CD4-positive, alpha-beta T cell (primary cell): Measurements from ENCODE around the gene CARM1. TPM values are rescaled to one million over a fixed set of nuclear protein-coding genes. Genes with fewer than 3 reads are reported as not detected.

Experiments used
- ATAC-seq: fragments of 200-7000 bp; cut with Tn5 transposase; one replicate; pipeline ENCODE4 v1.10.0; 2022; ENCODE audit warnings: mild to moderate bottlenecking; ENCODE audit not compliant: poor library complexity
- CTCF ChIA-PET: fragments of 350-600 bp; sonication (Branson Sonifier 250); formaldehyde crosslinking; loops from one replicate; lab custom pipeline; 2021; ENCODE audit warnings: antibody characterized with exemption, inconsistent platforms; lab: Charles Lee
- POLR2A ChIA-PET: fragments of 350-600 bp; sonication (Branson Sonifier 250); formaldehyde crosslinking; loops from one replicate; lab custom pipeline; 2021; ENCODE audit warnings: antibody characterized with exemption, inconsistent platforms; lab: Charles Lee
- DNase-seq, 14 experiments: peaks; one replicate each; pipeline ENCODE4 v3.0.0-alpha.2; 2013 to 2020; ENCODE audit warnings: mixed read lengths in 2 of 14
- H3K27ac ChIP-seq, 2 donors: one replicate each; pipeline versions ENCODE4 v1.5.1 to v1.7.0; 2013; ENCODE audit warnings: low read length in 2 of 2, low read depth in 1 of 2, mild to moderate bottlenecking in 1 of 2
- H3K27me3 ChIP-seq, 2 experiments: 1 replicate in 1 of 2; 2 replicates in 1 of 2; pipeline versions ENCODE4 v1.6.1 to v1.7.0; 2013; ENCODE audit warnings: low read length in 2 of 2, control low read depth in 1 of 2, mild to moderate bottlenecking in 1 of 2, moderate library complexity in 1 of 2; ENCODE audit not compliant: insufficient read depth in 2 of 2, control insufficient read depth in 1 of 2
- H3K36me3 ChIP-seq: one replicate; pipeline ENCODE4 v1.6.1; 2013; ENCODE audit warnings: low read length, control low read depth; ENCODE audit not compliant: insufficient read depth
- H3K4me1 ChIP-seq: one replicate; pipeline ENCODE4 v1.6.1; 2013; ENCODE audit warnings: low read length, control low read depth; ENCODE audit not compliant: insufficient read depth
- H3K4me3 ChIP-seq: one replicate; pipeline ENCODE4 v1.5.1; 2013; ENCODE audit warnings: mild to moderate bottlenecking, low read length, moderate library complexity
- H3K9me3 ChIP-seq, 2 experiments: 1 replicate in 1 of 2; 2 replicates in 1 of 2; pipeline versions ENCODE4 v1.6.1 to v1.7.0; 2013; ENCODE audit warnings: low read length in 2 of 2, mild to moderate bottlenecking in 2 of 2, control low read depth in 1 of 2, moderate library complexity in 1 of 2; ENCODE audit not compliant: control insufficient read depth in 1 of 2, insufficient read depth in 1 of 2
- H3K27ac Mint-ChIP-seq: one replicate; pipeline ENCODE4 v1.8.0; 2020; ENCODE audit warnings: mixed read lengths
- H3K27me3 Mint-ChIP-seq: one replicate; pipeline ENCODE4 v1.8.0; 2021; ENCODE audit warnings: mixed read lengths
- H3K36me3 Mint-ChIP-seq: one replicate; pipeline ENCODE4 v1.8.0; 2021; ENCODE audit warnings: low read depth, mixed read lengths
- H3K4me1 Mint-ChIP-seq: one replicate; pipeline ENCODE4 v1.8.0; 2021; ENCODE audit warnings: low read depth, mixed read lengths
- H3K4me3 Mint-ChIP-seq: one replicate; pipeline ENCODE4 v1.8.0; 2020; ENCODE audit warnings: mild to moderate bottlenecking, mixed read lengths
- H3K9me3 Mint-ChIP-seq: one replicate; pipeline ENCODE4 v1.8.0; 2020; ENCODE audit warnings: mixed read lengths
- intact Hi-C, 2 experiments: fragments of 100-400 bp; cut with DNase I in 1 of 2; cut with micrococcal nuclease in 1 of 2; formaldehyde crosslinking; loops; one replicate each; pipeline versions ENCODE4 v1.15.1 to v1.9.0; 2023 to 2025; cut with DNase I, micrococcal nuclease
- total RNA-seq, 174 experiments: library from RNA in 2 of 174; stranded (reverse) in 2 of 174; gene quantifications; one replicate each; pipeline ENCODE4 v1.2.3 and lab custom pipeline; 2021 to 2026
- TF ChIP-seq, protein P1 (sequence below): fragments of 200-600 bp; IDR thresholded peaks from one replicate; pipeline ENCODE4 v1.8.0; 2022; ENCODE audit warnings: antibody characterized with exemption, mild to moderate bottlenecking

Gene CARM1
- total RNA-seq, 2 experiments from 2014 or later, result 17.5 to 18.0 TPM

- DNase-seq, result no peak
- peak overlapping the region; percentile 12 for H3K27ac Mint-ChIP-seq
- H3K36me3 Mint-ChIP-seq, result peaks cover 36% of the 10 kb centered on the region
These were observed 53.2 kb downstream of the CARM1 start for GRCh38 chr19:10924597-10924996.

DNA sequence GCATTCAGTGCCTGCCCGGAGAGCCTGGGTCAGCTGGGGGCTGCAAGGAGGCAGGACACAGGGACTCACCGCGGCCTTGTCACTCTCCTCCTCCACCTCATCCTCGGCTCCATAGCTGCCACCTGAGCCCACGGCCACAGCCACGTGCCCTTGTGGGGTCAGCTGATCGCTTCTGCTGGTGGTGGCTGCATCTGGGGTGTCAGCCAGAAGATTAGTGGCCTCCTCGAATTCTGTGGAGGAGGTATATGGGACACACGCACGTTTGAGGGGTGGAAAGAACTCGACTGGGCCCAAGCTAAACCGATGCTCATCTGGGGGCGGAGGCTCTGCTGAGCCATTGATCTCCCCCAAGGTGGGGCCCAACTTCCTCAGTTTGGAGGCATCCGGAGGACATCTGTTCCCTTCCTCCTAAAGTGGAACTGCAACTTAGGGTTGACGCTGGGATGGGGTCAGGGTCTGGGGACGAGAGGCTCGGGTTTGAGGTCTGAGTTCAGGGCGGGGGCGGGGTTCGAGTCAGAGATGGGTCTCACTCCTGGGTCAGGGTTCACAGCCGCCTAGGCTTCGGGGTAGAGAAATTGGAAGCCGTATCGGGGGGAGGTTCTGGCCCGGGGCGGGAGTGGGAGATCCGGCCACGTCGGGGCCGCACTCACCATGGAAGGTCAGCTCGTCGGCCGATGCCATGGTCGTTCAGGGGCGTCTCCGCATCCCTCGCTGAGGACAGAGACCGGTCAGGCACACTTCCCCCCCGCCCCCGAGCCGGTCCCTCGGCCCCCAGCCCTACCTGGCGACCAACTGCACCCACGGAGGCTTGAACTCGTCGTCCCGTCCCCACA is 56.6 kb downstream of the CARM1 start:
- H3K9me3 Mint-ChIP-seq, result no peaks in the 10 kb centered on the region
- intact Hi-C loops, result loop anchor here (1.0 to 10.0 kb wide), 5 partner anchors 34 to 447 kb away; partner anchors contain the start of genes CARM1 (in 2 of the 2), SMARCA4 (in 1 of the 2) and SWSAP1 (in 1 of the 2)

More at GRCh38 chr19:10924597-10924996, 53.2 kb downstream of the CARM1 start:
- H3K27me3 Mint-ChIP-seq, result no peaks in the 10 kb centered on the region
- H3K9me3 Mint-ChIP-seq, result no peaks in the 10 kb centered on the region
- peaks cover 36% of the 10 kb centered on the region for H3K36me3 ChIP-seq
- H3K4me3 Mint-ChIP-seq, result no peak overlapping the region
- H3K4me3 ChIP-seq, result no peak overlapping the region
- H3K27ac ChIP-seq, result no peak overlapping the region
- ATAC-seq, result no peak
- intact Hi-C loops, result loop anchor here (10.0 kb wide), 2 partner anchors 50 to 450 kb away; partner anchors contain the start of genes CARM1 (in 1 of the 2) and SWSAP1 (in 1 of the 2)
- peaks cover 19% of the 10 kb centered on the region for H3K4me1 ChIP-seq
- no peaks in the 10 kb centered on the region for H3K27me3 ChIP-seq
- ChIA-PET POLR2A (no interaction called here), CTCF (no interaction called here)
- TF ChIP-seq, protein P1, sequence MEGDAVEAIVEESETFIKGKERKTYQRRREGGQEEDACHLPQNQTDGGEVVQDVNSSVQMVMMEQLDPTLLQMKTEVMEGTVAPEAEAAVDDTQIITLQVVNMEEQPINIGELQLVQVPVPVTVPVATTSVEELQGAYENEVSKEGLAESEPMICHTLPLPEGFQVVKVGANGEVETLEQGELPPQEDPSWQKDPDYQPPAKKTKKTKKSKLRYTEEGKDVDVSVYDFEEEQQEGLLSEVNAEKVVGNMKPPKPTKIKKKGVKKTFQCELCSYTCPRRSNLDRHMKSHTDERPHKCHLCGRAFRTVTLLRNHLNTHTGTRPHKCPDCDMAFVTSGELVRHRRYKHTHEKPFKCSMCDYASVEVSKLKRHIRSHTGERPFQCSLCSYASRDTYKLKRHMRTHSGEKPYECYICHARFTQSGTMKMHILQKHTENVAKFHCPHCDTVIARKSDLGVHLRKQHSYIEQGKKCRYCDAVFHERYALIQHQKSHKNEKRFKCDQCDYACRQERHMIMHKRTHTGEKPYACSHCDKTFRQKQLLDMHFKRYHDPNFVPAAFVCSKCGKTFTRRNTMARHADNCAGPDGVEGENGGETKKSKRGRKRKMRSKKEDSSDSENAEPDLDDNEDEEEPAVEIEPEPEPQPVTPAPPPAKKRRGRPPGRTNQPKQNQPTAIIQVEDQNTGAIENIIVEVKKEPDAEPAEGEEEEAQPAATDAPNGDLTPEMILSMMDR, result no peak
- peaks cover 16% of the 10 kb centered on the region for H3K4me1 Mint-ChIP-seq
- no peaks in the 10 kb centered on the region for H3K9me3 ChIP-seq

More for the DNA sequence above, 56.6 kb downstream of the CARM1 start:
- H3K4me1 ChIP-seq, result peaks cover 33% of the 10 kb centered on the region
- no peaks in the 10 kb centered on the region for H3K27me3 Mint-ChIP-seq
- peak overlapping the region; percentile 97 for H3K4me3 Mint-ChIP-seq
- ChIA-PET CTCF (interaction anchor here (0.7 to 1.0 kb wide), 2 partner anchors 9 to 412 kb away, joined by 3 read pairs; no protein-coding TSS in a partner anchor), POLR2A (no interaction called here)
- H3K4me1 Mint-ChIP-seq, result peaks cover 16% of the 10 kb centered on the region
- no peaks in the 10 kb centered on the region for H3K27me3 ChIP-seq
- ATAC-seq, result peak; percentile 2
- peak overlapping the region; percentile 89 for H3K27ac Mint-ChIP-seq
- peaks cover 33% of the 10 kb centered on the region for H3K36me3 Mint-ChIP-seq
- peak overlapping the region; percentile 75 for H3K4me3 ChIP-seq
- no peaks in the 10 kb centered on the region for H3K9me3 ChIP-seq
- H3K36me3 ChIP-seq, result peaks cover 19% of the 10 kb centered on the region
- peak in 4 of 14 experiments; percentile 6 to 51 (median 24) for DNase-seq
- H3K27ac ChIP-seq, result peak overlapping the region; percentile 46 to 61
- TF ChIP-seq, protein P1, result no peak
